Measurements from ENCODE around the gene C1orf52.

C1orf52 gene

DNA sequence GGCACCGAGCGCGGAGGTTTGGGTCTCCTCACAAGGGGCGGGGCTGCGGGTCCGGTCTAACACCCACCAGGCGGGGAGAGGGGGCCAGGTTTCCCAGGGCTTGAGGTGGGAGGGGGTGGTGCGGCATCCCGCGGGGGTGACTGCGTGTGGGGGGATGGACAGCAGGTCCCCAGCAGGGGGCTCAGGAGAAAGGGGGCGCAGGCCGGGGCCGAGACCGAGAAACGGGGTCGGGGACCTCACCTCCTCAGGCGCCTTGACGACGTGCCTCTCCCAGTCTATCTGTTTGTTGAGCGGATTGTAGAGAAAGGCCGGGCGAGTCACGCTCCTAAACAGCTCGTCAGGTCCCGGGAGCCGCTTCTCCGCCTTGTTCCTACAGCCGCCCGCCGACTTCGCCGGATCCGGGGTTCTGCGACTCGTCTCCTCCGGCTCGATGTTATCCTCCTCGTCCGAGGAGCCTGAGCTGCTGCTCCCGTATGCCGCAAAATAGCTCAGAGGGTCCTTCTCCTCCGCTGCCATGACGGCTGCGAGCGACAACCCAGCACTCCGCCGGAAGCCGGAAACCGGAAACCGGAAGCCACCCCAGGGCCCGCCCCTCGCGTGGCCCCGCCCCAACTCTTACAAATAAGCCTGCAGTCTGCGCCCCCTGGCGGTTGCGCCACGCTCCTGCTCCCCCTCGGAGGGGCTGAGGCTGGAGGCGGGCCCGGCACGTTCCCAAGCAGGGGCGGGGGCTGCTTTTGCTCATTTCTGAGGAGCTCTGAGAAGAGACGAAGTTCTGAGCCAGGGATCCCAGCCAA, at the start of gene C1orf52:
Gene C1orf52, minus strand, starts transcription at position 545 of the 794 bp plus-strand sequence. Its CDS starts 29 bp downstream, at position 516.
- peak within 1 kb of the TSS; percentile 94 for H3K27ac Mint-ChIP-seq
- H3K4me3 Mint-ChIP-seq: peak within 1 kb of the TSS; percentile 97
- H3K4me1 Mint-ChIP-seq: peaks cover 46% of the 10 kb centered on the region
- H3K27me3 Mint-ChIP-seq: no peaks in the 10 kb centered on the region
- no peaks in the 10 kb centered on the region for H3K9me3 Mint-ChIP-seq
- H3K36me3 Mint-ChIP-seq: peaks cover 17% of the 10 kb centered on the region

DNA sequence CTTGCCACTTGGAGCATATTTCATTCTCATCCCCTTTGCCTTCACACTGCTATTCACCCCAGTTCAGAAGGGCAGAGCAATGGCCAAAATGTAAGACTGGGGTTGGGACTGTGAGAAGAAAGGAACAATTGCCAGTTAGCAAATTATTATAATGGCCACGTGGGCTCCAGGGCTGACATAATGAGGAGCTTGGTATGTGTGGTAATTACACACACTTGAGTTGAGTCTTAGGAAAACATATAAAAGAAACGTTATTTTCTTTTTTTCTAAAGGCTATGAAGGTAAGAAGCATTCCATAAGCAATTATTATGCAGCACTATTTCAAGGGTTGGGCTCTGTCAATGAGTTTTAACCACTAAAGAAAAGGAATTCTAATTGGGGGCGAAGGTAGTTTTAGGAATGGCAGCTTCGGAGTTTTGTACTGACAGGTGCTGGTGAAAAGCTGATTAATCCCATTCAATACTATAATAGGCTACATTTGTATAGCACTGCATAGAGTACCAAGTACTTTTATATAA, 49.4 kb upstream of the C1orf52 start:
- Mint-ChIP-seq H3K27me3 (peaks cover 14% of the 10 kb centered on the region), H3K4me1 (peaks cover 5% of the 10 kb centered on the region), H3K27ac (no peak overlapping the region), H3K36me3 (no peaks in the 10 kb centered on the region), H3K4me3 (no peak overlapping the region), H3K9me3 (no peaks in the 10 kb centered on the region)

DNA sequence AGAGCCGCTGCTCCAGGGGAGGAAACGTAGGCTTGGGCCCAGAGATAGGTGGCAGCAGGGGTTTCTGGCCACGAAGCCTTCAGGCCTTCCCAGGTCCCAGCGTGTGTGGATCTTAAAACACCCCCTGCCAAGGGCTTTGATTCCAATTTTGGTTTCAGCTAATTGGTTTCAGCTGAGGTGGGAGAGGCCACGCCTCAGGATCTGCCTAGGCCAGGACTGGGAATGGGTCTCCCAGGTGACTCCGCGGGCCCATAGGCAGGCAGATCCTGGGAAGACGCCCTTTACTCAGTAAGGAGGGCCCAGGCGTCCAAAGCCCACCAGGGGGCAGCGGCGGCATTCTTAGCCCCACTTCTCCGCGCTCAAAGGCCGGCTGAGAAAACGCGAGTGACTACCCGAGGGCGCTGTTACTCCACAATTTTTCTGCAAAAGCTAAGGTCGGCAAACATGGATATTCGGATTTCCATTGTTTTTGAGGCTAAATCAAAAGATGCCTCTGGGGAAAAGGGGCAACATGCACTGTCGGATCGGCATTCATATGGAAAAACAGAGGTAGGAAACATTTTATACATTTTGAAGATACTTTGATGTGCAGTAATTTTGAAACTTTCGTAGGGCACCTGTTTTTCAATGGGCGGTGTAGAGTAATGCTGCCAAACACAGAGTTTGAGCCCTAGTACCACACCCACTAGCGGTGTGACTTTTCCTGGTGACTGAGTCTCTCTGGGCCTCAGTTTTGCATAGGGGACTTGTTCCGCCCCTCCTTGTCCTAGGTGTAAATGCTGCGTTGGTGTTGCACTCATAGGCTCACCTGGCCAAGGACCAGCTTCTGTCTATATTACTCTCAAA, 48.7 kb upstream of the C1orf52 start:
- H3K9me3 Mint-ChIP-seq: no peaks in the 10 kb centered on the region
- H3K36me3 Mint-ChIP-seq: no peaks in the 10 kb centered on the region
- H3K27me3 Mint-ChIP-seq: peaks cover 10% of the 10 kb centered on the region
- H3K27ac Mint-ChIP-seq: no peak overlapping the region
- peaks cover 5% of the 10 kb centered on the region for H3K4me1 Mint-ChIP-seq
- H3K4me3 Mint-ChIP-seq: peak overlapping the region; percentile 71

DNA sequence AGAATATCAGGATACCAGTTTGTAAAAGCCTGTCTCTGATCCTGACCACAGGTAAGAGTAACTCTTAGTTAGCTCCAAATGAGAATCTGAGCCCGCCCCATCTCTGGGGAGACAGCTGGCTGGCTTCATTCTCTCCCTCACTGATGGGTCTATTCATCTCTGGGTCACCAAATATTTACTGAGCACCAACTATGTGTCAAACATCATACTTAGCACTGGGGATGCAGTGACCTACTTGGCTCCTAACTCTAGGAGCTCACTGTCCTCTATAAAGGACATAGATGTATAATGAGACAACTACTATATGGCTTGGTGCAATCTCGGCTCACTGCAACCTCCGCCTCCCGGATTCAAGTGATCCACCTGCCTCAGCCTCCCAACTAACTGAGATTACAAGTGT, 46.8 kb upstream of the C1orf52 start:
- Mint-ChIP-seq H3K27ac (no peak overlapping the region), H3K27me3 (peaks cover 14% of the 10 kb centered on the region), H3K4me1 (peaks cover 5% of the 10 kb centered on the region), H3K4me3 (no peak overlapping the region), H3K36me3 (no peaks in the 10 kb centered on the region), H3K9me3 (no peaks in the 10 kb centered on the region)

DNA sequence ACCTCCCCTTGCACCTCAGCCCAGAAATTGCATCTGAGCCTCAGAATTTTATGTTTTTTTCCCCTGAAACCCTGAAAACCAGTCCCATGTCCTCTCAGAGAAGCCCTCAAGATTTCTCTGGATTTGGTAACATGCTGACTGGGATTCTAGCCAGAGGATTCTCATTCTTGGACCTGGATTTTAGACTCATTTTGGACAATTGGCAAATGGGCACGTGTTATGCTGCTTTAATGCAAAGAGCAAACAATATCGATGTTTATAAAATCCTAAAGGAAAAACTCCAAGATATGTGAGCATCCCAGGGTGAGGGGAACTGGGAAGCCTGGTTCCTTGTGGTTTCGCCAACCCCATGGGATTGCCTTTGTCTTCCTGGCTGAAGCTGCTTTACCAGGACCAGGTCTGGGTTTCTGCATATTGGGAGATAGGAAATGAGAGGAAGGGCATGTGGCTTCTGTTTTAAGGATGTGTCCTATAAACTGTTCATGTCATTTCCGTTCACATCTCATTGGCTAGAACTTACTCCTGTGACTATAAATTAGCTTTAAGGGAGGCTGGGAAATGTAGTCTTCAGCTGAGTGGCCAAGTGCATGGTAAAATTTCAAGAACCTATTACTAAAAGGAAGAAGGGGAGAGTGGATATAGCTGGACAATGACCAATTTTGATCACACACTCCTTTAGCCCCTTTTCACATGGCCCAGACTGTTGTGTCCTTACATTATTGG, 44.1 kb upstream of the C1orf52 start:
- Mint-ChIP-seq H3K4me3 (no peak overlapping the region), H3K9me3 (no peaks in the 10 kb centered on the region), H3K36me3 (no peaks in the 10 kb centered on the region), H3K4me1 (peaks cover 8% of the 10 kb centered on the region), H3K27ac (no peak overlapping the region), H3K27me3 (peaks cover 12% of the 10 kb centered on the region)

DNA sequence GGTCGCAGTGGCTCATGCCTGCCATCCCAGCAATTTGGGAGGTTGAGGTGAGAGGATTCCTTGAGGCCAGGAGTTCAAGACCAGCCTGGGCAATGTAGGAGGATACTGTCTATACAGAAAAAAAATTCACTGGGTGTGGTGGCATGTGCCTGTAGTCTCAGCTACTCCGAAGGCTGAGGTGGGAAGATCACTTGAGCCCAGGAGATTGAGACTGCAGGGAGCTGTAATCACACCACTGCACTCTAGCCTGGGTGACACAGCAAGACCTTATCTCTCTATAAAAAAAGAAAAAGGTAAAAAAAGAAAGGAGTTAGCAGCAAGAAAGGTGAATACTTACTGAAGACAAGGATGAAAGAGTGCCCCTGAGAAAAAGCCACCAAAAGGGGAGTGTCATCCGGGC, 40.7 kb upstream of the C1orf52 start:
- Mint-ChIP-seq H3K4me1 (peaks cover 24% of the 10 kb centered on the region), H3K36me3 (no peaks in the 10 kb centered on the region), H3K27ac (no peak overlapping the region), H3K9me3 (no peaks in the 10 kb centered on the region), H3K4me3 (no peak overlapping the region), H3K27me3 (peaks cover 7% of the 10 kb centered on the region)

DNA sequence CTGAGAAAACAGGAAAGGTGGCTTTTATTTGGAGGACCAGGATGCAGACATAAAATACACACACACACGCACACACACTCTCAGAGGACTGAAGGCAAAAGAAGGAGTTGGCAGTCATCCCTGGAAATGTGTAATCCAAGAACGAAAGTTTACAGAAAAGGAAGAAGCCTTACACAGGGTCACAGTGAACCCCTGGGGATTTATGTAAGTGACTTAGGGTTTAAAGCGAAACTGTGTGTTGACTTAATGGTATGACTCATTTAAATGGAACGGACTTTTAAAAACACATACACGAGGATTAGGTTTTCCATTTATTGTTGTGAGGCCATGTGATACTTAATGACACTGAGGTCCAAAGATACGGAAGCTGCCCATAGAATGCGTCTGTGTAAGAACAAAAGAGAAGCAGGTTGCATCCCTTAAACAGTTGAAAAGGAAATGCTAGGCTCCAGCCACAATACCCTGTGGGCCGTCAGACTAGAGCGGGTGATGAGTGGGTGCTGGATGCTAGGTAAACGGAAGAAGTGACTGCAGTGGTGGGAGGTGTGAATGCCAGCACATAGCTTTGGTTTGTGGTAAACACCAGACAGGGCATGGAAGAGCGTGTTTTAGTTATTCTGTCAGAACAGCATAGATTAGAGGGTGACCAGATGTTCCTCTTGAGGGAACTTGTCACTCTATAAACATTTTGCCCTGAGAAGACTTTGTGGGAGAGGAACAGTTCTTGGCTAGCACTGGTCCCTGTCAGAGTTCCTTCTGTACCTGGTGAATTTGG, 38.6 kb upstream of the C1orf52 start:
- peak overlapping the region; percentile 90 for H3K27ac Mint-ChIP-seq
- no peaks in the 10 kb centered on the region for H3K9me3 Mint-ChIP-seq
- H3K36me3 Mint-ChIP-seq: no peaks in the 10 kb centered on the region
- peaks cover 7% of the 10 kb centered on the region for H3K27me3 Mint-ChIP-seq
- H3K4me1 Mint-ChIP-seq: peaks cover 29% of the 10 kb centered on the region
- H3K4me3 Mint-ChIP-seq: peak overlapping the region; percentile 47

DNA sequence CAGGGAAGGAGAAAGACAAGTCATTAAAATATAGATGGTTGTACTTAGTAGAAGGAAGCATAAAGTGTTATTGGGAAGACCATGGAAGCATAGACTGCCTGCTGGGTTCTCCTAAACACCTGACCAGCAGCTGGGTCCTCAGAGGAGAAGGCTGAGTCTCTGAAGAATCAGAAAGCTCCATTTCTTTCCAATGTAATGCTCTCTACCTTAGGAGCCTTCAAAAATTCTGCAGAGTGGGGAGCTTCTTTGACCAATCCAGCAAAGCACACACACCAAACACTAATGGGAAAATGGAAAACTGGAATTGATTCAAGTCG, 38.0 kb upstream of the C1orf52 start:
- no peaks in the 10 kb centered on the region for H3K9me3 Mint-ChIP-seq
- H3K36me3 Mint-ChIP-seq: no peaks in the 10 kb centered on the region
- H3K4me3 Mint-ChIP-seq: peak overlapping the region; percentile 47
- peaks cover 6% of the 10 kb centered on the region for H3K27me3 Mint-ChIP-seq
- peaks cover 29% of the 10 kb centered on the region for H3K4me1 Mint-ChIP-seq
- H3K27ac Mint-ChIP-seq: peak overlapping the region; percentile 90

DNA sequence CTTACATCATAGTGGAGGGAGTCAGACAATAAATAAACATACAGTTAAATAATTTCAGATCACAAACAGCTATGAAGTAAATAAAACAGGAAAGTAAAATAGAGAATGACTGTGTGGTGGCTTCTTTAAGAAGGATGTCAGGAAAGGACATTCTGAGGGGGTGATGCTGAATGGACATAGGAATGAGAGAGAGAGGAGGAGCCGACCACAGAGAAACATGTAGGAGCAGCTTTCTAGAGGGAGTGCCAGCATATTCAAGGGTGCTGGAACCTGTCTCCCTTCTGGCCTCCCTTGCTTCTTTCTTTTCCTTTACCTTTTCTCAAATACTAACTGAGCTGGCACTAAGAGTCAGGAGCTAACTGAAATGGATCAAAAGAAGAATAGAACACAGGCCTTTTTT, 37.5 kb upstream of the C1orf52 start:
- H3K27me3 Mint-ChIP-seq: peaks cover 3% of the 10 kb centered on the region
- H3K36me3 Mint-ChIP-seq: no peaks in the 10 kb centered on the region
- no peaks in the 10 kb centered on the region for H3K9me3 Mint-ChIP-seq
- H3K4me1 Mint-ChIP-seq: peaks cover 29% of the 10 kb centered on the region
- H3K27ac Mint-ChIP-seq: peak overlapping the region; percentile 37
- peak overlapping the region; percentile 47 for H3K4me3 Mint-ChIP-seq

DNA sequence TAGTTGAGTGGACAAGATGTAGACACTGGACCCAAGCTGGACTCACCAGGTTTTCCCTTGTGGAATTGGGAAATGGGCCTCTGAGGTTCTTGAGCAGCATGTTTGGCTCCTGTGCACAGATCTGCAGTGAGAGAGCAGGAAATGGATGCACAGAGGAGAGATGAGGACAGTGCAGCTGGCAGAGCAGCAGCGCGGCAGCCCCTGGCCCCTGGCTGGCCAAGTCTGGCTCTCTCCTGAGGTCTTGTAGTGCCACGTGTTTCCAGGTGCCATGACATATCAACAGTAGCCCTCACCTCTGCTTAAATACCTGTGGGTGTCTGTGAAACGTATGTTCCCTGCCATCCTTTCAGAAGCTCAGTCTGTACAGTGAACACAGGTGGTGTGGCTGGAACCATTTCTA, 36.2 kb upstream of the C1orf52 start:
- Mint-ChIP-seq H3K36me3 (no peaks in the 10 kb centered on the region), H3K4me3 (no peak overlapping the region), H3K9me3 (no peaks in the 10 kb centered on the region), H3K27me3 (no peaks in the 10 kb centered on the region), H3K4me1 (peaks cover 29% of the 10 kb centered on the region), H3K27ac (no peak overlapping the region)

DNA sequence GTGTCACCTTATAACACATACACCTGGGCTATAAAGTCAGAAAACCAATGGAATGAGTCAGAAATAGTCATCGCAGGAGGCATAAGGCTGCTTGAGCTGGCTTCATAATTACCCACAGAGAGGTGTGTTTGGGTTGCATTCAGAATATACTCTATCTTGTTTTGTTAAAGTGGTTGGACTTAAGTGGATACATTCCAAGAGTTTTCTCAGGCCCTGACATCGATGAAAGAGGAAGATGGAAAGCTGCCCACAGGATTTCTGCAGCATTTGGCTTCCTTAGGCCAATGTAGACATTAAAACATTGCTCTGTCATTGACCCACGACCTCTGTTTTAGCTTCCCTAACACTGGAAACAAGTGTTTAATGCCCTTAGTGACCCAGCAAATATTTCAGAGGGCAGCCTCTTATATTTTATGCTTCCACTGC, 35.6 kb upstream of the C1orf52 start:
- Mint-ChIP-seq H3K9me3 (no peaks in the 10 kb centered on the region), H3K27ac (no peak overlapping the region), H3K4me1 (peaks cover 30% of the 10 kb centered on the region), H3K36me3 (no peaks in the 10 kb centered on the region), H3K4me3 (no peak overlapping the region), H3K27me3 (no peaks in the 10 kb centered on the region)

DNA sequence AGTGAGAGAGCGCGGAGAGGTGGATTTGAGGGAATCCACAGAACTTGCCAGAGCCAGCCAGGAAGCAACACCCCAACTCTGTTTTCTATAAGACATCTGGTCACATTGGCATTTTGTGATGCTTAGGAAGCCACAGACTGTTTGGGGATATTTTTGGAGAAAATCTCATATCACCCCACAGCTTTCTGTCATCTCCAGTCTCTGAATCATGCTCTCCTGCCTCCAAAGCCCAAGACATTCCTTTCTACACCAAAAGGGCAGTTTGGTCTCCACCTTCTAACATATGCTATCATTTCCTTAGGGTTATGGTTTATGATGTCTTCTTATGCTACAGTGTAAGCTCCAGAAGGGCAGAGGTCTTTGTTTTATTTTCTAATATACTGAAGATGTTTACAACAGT, 31.4 kb upstream of the C1orf52 start:
- H3K4me1 Mint-ChIP-seq: peaks cover 14% of the 10 kb centered on the region
- no peaks in the 10 kb centered on the region for H3K27me3 Mint-ChIP-seq
- no peak overlapping the region for H3K4me3 Mint-ChIP-seq
- H3K36me3 Mint-ChIP-seq: no peaks in the 10 kb centered on the region
- H3K9me3 Mint-ChIP-seq: no peaks in the 10 kb centered on the region
- H3K27ac Mint-ChIP-seq: no peak overlapping the region

DNA sequence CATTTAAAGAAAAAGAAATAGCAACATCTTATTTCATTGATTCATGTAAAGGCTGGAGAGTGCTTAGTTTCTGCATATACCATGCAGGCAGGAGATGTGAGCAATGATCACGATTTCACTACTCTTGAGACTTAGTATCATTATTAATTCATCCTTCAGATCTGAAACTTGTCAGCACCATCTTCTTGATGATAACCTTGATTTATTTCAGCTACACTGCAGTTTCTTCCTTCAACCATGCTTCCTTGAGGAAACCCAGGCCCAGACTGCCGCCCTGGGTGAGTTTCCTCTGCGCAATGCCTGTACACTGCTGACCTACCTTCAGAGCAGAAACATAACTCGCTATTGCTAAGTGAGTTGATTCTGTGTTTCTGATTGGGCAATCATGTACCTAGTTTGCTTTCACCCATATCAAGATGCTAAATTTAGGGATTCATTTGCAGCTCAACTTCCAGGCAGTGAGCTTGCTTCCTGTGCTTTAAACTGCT, 30.4 kb upstream of the C1orf52 start:
- H3K4me1 Mint-ChIP-seq: peaks cover 11% of the 10 kb centered on the region
- no peaks in the 10 kb centered on the region for H3K27me3 Mint-ChIP-seq
- no peak overlapping the region for H3K4me3 Mint-ChIP-seq
- no peak overlapping the region for H3K27ac Mint-ChIP-seq
- no peaks in the 10 kb centered on the region for H3K9me3 Mint-ChIP-seq
- no peaks in the 10 kb centered on the region for H3K36me3 Mint-ChIP-seq

DNA sequence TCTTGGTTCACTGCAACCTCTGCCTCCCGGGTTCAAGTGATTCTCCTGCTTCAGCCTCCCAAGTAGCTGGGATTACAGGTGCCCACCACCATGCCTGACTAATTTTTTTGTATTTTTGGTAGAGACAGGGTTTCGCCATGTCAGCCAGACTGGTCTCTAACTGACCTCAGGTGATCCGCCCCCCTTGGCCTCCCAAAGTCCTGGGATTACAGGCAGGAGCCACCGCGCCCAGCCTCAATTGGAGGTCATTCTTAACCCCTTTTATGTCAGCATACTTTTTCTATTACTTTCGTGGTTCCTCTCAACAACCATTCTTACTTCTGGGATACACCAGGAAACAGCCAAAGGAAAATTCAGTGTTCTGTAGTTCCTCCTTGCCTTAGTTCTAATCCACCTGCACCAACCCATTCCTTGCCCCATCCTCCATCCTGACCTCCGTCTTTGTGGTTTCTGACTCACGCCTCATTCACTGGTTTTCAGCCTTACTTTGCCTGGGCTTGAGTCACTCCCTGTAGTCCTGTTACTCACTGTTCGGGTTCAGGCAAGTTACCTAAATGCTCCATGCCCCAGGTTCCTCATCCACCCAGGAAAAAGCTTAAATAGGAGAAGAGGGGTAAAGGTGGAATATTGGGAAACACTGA, 29.9 kb upstream of the C1orf52 start:
- Mint-ChIP-seq H3K27ac (no peak overlapping the region), H3K4me3 (no peak overlapping the region), H3K27me3 (no peaks in the 10 kb centered on the region), H3K4me1 (peaks cover 8% of the 10 kb centered on the region), H3K9me3 (no peaks in the 10 kb centered on the region), H3K36me3 (no peaks in the 10 kb centered on the region)
